CD4-positive, alpha-beta T cell treated with Interleukin-1 beta for 1 hour (primary cell): ENCODE results near the gene CCL3.
"Not testable (repeated sequence)": the region's sequence is repeated elsewhere in the genome, so short reads cannot be mapped to it uniquely, and the experiment has no call there.

Source experiments
- DNase-seq, 2 donors: peaks; one replicate each; pipeline ENCODE4 v3.0.0-alpha.2; 2020 to 2022

Gene CCL3

DNA sequence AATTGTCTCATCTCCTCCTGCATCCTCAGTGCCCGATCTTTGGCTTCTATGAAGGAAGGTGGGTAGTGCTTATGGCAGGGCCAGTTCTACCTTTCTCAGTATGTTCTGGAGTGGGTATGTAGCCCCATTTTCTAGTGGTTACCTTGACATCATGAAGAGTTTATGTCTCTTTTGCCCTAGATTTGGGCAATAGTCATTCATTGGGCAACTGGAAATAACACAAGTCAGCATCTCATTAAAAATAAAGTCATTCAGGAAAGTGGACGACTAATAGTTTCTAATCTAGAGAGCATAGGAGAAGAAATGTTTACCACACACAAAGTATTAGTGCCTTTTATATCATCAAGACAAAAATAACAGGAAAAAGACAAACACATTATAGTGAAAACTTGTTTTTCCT is 6.3 kb downstream of the CCL3 start:
- DNase-seq: not testable (repeated sequence)

- peak; percentile 77 to 80 for DNase-seq
These were observed 7.3 kb downstream of the CCL3 start for GRCh38 chr17:36082482-36083120.

GRCh38 chr17:36081681-36082471 is 8.1 kb downstream of the CCL3 start:
- not testable (repeated sequence) for DNase-seq

- DNase-seq: no peak
These were observed 15.6 kb downstream of the CCL3 start for GRCh38 chr17:36074365-36074764.

- DNase-seq: peak; percentile 65 to 75
These were observed 17.4 kb downstream of the CCL3 start for GRCh38 chr17:36072431-36073121.

- no peak for DNase-seq
These were observed 18.2 kb downstream of the CCL3 start for GRCh38 chr17:36071751-36072150.

- DNase-seq: no peak
These were observed 19.5 kb downstream of the CCL3 start for GRCh38 chr17:36070427-36070826.

DNA sequence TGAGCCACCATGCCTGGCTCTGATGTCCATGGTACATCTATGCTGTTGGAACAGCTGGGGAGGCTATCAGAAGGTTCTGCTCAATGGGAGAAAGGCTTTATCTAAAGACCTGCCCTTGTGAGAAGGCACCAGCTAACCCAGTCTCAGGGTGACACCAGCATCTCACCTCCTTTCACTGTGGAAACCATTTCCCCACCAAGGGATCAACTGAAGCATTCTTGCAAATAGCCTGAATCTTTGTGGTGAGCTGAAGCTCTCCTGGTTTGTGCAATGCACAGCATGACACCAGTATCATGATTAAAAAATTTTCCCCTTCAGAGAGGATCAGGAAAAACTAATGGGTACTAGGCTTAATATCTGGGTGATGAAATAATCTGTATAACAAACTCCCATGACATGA is 20.8 kb downstream of the CCL3 start:
- DNase-seq: no peak

- DNase-seq: no peak
These were observed 21.4 kb downstream of the CCL3 start for GRCh38 chr17:36068524-36068923.

DNA sequence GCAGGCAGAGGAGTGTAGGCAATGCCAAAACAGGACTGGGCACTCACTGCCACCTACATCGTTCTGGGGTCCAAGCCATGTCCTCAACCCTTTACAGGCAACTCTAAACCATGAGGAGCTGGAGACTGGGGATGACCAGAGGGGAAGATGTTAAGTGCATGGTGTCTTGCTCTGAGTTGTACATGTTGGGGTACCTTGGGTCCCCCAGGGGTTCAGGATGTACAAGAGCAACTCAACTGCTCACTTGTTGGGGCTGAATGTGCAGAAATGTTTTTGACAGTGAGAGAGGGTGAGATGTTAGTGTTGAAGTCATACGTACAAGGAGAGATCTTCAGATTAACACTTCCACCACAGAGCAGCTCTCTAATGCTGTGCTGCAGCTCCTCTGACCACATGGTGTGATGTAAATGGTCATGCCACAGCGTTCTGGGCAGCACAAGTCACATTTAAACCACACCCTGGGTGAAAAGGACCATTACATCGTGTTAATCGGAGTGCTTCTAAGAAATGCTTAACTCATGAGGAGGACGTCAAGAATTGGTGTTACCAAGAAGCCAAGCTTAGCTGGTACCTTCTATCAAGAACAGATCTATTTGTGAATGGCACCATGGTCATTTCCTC is 23.5 kb downstream of the CCL3 start:
- peak; percentile 57 to 63 for DNase-seq

DNA sequence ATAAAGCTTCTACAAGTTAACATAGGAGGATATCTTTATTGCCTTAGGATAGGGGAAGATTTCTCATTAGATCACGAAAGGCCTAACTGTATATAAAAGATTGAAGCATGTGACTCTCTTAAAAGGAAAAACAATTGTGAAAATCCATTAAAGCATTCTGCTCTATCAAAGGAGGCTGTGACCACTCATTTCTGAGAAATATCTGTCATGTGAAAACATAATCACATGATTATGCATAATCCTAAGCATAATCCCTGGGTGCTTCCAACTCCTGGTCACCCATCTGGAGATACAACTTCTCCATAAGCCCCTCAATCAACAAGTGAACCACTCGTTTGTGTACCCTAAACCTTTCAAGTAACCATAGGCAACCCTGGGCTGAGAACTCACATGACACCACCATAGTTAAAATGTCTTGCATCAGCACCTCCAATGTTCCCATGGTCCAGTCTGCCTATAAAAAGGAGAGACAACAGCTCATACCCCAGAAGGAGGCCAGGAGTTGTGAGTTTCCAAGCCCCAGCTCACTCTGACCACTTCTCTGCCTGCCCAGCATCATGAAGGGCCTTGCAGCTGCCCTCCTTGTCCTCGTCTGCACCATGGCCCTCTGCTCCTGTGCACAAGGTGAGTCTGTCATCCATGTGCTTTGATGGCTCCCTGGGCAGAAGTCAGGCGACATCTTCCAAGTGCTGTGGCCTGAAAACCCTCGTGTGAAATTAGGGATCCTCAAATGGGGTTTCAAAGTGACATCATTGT is 26.0 kb downstream of the CCL3 start, which contains the start of gene CCL18:
Gene CCL18 (plus strand): TSS at position 487 of the 756 bp plus-strand sequence. CDS start 71 bp downstream, at position 558.
- DNase-seq: no peak

GRCh38 chr17:36060816-36061215 is 29.1 kb downstream of the CCL3 start:
- no peak for DNase-seq

- no peak for DNase-seq
These were observed 30.5 kb downstream of the CCL3 start for GRCh38 chr17:36059406-36059805.

DNA sequence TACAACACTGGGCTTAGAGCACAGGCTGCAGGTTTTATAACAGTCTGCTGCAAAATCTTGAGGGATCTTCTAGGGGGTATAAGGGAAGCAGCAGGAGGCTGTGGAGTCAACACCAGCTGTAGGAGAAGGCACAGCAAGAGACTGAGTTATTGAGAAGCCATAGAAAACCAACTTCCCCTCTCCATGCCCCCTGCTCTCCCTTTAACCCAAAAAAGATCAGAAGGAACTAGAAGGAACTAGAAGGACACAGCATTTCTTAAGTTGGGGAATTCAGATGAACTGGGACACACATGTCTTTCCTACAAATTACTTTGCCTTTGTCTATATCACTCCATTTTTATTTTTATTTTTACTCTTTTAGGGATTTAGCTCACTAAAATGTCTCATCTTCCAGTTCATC is 32.0 kb downstream of the CCL3 start:
- no peak for DNase-seq

DNA sequence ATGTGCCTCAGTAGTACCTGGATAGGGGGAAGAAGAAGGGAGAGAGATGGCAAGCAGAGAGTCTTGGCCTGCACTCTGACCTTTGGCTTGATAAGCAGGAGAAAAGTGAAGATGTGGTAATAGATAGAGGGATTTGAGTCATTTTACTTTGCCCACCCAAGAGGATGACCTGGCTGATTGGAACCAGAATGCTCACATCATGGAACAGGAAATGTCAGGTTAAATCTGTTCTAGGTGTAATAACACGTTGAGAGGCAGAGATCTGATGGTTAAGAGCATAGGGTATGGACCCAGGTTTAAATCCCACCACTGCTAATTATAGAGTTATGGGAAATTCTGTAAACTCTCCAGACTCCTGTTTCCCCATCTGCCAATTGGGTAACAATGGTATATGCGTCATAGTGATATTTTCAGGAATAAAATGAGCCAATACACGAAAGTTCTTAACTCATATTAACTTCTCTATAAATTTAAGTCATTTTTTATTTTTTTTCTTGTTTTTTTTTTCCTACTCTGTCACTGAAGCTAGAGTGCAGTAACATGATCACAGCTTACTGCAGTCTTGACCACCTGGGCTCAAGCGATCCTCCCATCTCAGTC is 33.9 kb downstream of the CCL3 start:
- no peak for DNase-seq

GRCh38 chr17:36055171-36055570 is 34.8 kb downstream of the CCL3 start:
- no peak for DNase-seq

DNA sequence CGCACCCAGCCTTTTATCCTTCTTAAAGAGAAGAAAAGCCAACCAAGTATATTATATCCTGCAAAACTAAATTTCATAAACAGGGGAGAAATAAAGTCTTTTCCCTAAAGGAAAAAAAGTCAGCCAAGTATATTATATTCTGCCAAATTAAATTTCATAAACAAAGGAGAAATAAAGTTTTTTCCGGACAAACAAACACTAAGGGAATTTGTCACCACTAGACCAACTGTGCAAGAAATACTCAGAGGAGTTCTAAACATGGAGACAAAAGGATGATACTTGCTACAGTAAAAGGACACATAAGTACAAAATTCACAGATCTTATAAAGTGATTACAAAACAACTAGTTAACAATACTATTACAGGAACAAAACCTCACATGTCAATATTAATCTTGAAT is 40.3 kb downstream of the CCL3 start:
- no peak for DNase-seq

DNA sequence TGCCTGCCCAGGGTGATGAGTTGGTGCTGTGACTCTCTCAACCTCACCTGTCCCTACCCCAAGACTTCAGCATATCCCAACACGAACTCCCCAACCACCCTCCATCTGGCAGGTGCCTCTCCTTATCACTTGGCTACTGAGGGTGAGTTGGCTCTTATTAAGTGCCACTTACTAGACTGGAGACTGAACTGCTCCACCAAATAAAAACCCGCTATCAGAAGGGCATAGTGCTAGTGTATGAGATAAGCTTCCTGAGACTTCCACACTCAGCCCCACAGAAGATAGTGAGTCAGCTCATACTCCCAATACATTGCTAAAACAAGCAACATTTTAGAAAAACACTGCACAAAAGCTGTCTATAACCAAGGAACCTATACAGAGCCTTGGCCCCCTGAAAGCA is 41.9 kb downstream of the CCL3 start:
- no peak for DNase-seq
